Smooth muscle cell (in vitro differentiated cells): Measurements from ENCODE around the gene PLOD2. TPM values are rescaled to one million over a fixed set of nuclear protein-coding genes. Genes with fewer than 3 reads are reported as not detected.

Source experiments
- DNase-seq: peaks from one replicate; lab custom pipeline; 2025; ENCODE audit not compliant: unreplicated experiment; lab: John Stamatoyannopoulos, UW
- H2AFZ ChIP-seq: fragments of 200-600 bp; sonication (generic); 2 replicates; pipeline ENCODE4 v1.6.0; 2016; ENCODE audit warnings: antibody characterized with exemption, low read depth, mild to moderate bottlenecking
- H3F3A ChIP-seq: fragments of 200-600 bp; sonication (generic); 2 replicates; pipeline ENCODE4 v1.6.0; 2017; ENCODE audit warnings: antibody characterized with exemption, low read depth
- H3K27ac ChIP-seq: fragments of 200-600 bp; sonication (generic); 2 replicates; pipeline ENCODE4 v1.5.1; 2016; ENCODE audit warnings: low read depth, mild to moderate bottlenecking
- H3K27me3 ChIP-seq: fragments of 200-600 bp; sonication (generic); 2 replicates; pipeline ENCODE4 v1.6.1; 2016; ENCODE audit warnings: low read depth, mild to moderate bottlenecking
- H3K36me3 ChIP-seq: fragments of 200-600 bp; sonication (generic); 2 replicates; pipeline ENCODE4 v1.5.1; 2016; ENCODE audit warnings: low read depth
- H3K4me1 ChIP-seq: fragments of 200-600 bp; sonication (generic); 2 replicates; pipeline ENCODE4 v1.5.1; 2016; ENCODE audit warnings: low read depth
- H3K4me2 ChIP-seq: fragments of 200-600 bp; sonication (generic); 2 replicates; pipeline ENCODE4 v1.6.0; 2016; ENCODE audit warnings: mild to moderate bottlenecking
- H3K4me3 ChIP-seq: fragments of 200-600 bp; sonication (generic); 2 replicates; pipeline ENCODE4 v1.5.1; 2016; ENCODE audit warnings: mild to moderate bottlenecking
- H3K79me2 ChIP-seq: fragments of 200-600 bp; sonication (generic); 2 replicates; pipeline ENCODE4 v1.6.0; 2016; ENCODE audit warnings: low read depth, mild to moderate bottlenecking
- H3K9ac ChIP-seq: fragments of 200-600 bp; sonication (generic); 2 replicates; pipeline ENCODE4 v1.6.0; 2016; ENCODE audit warnings: low read depth
- H3K9me3 ChIP-seq: fragments of 200-600 bp; sonication (generic); replicated peaks from 2 replicates; pipeline ENCODE4 v1.5.1; 2016; ENCODE audit warnings: low read depth
- H4K20me1 ChIP-seq: fragments of 200-600 bp; sonication (generic); 2 replicates; pipeline ENCODE4 v1.6.0; 2016; ENCODE audit warnings: low read depth
- WGBS: methylation state at CpG from one replicate; pipeline ENCODE4 v1.1.7; 2016; ENCODE audit warnings: low lambda C conversion rate; 5-methylcytosine and 5-hydroxymethylcytosine counted together
- polyA plus RNA-seq: library from polyadenylated mRNA; unstranded; fragments of >200 nt; fragmentation: Nextera tagmentation; extraction: Ambion mirVana; gene quantifications from 2 replicates; pipeline ENCODE4 v1.2.1, GENCODE V29; 2016
- total RNA-seq: library from RNA; depleted of rRNA; stranded (reverse); fragments of >200 nt; gene quantifications from 2 replicates; pipeline ENCODE4 v1.2.3, GENCODE V29; 2014
- TF ChIP-seq, protein P1 (sequence below): fragments of 200-600 bp; sonication (generic); IDR thresholded peaks from 2 replicates; pipeline ENCODE4 v1.5.1; 2017; ENCODE audit warnings: borderline replicate concordance, mild to moderate bottlenecking, antibody characterized with exemption; ENCODE audit not compliant: insufficient read depth, poor library complexity, severe bottlenecking

PLOD2 gene
- total and polyA plus RNA-seq, 2 experiments from 2014 or later, result 372 to 658 TPM

DNA sequence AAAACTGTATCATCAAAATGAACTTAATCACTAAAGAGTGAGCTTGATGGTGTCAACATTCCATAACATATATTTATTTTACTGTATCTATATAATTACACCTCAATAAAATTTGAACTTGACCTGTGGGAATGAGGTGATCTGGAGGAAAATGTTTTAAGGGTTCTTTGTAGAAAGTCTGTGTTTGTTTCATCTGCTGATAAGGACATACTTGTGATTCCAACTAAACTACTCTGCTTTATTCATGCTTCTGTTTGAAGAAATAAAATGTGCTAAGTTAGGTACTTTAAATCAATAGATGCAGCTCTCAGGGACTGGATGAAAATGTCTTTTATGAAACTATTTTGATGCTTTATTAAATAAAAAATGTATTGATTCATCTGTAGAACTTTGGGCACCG, 11.6 kb upstream of the PLOD2 start:
- H3K27me3 ChIP-seq, result no peaks in the 10 kb centered on the region
- peak overlapping the region; percentile 16 for H3K27ac ChIP-seq
- no peak overlapping the region for H3K9ac ChIP-seq
- H3K4me3 ChIP-seq, result no peak overlapping the region
- no peaks in the 10 kb centered on the region for H4K20me1 ChIP-seq
- no peak for DNase-seq
- no peaks in the 10 kb centered on the region for H3K4me1 ChIP-seq
- TF ChIP-seq, protein P1, sequence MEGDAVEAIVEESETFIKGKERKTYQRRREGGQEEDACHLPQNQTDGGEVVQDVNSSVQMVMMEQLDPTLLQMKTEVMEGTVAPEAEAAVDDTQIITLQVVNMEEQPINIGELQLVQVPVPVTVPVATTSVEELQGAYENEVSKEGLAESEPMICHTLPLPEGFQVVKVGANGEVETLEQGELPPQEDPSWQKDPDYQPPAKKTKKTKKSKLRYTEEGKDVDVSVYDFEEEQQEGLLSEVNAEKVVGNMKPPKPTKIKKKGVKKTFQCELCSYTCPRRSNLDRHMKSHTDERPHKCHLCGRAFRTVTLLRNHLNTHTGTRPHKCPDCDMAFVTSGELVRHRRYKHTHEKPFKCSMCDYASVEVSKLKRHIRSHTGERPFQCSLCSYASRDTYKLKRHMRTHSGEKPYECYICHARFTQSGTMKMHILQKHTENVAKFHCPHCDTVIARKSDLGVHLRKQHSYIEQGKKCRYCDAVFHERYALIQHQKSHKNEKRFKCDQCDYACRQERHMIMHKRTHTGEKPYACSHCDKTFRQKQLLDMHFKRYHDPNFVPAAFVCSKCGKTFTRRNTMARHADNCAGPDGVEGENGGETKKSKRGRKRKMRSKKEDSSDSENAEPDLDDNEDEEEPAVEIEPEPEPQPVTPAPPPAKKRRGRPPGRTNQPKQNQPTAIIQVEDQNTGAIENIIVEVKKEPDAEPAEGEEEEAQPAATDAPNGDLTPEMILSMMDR, result no peak
- H3K9me3 ChIP-seq, result no peaks in the 10 kb centered on the region
- no peaks in the 10 kb centered on the region for H3F3A ChIP-seq
- 88% methylated on average over 1 of the region's 1 CpG for WGBS
- H3K79me2 ChIP-seq, result no peaks in the 10 kb centered on the region
- H3K36me3 ChIP-seq, result no peaks in the 10 kb centered on the region
- no peak overlapping the region for H3K4me2 ChIP-seq
- H2AFZ ChIP-seq, result no peak overlapping the region

DNA sequence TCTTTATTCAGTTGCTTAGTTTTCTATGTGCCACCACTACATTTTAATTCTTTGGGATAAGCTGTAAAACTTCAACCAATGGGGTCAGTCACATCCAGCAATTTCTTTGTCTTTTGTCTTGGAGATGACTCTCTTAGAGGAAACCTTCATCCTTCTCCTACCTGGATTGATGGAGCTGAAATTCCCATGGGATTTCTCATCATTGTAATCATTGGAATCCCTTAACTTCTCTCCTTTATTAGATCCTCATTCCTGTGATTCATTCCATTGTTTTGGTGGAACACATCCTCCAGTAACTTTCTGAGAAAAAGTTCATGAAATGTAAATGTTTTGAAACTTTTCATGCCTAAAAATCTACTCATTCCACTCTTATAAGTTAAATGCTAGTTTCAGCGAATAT, 9.6 kb upstream of the PLOD2 start:
- 100% methylated on average over 1 of the region's 1 CpG for WGBS
- TF ChIP-seq, protein P1, result no peak
- Histone ChIP-seq H2AFZ (no peak overlapping the region), H3K4me2 (no peak overlapping the region), H3F3A (peaks cover 12% of the 10 kb centered on the region), H3K36me3 (no peaks in the 10 kb centered on the region), H3K27ac (no peak overlapping the region), H3K9ac (no peak overlapping the region), H3K79me2 (no peaks in the 10 kb centered on the region), H3K4me1 (peaks cover 6% of the 10 kb centered on the region), H3K27me3 (no peaks in the 10 kb centered on the region), H3K9me3 (no peaks in the 10 kb centered on the region), H4K20me1 (no peaks in the 10 kb centered on the region), H3K4me3 (no peak overlapping the region)
- no peak for DNase-seq

DNA sequence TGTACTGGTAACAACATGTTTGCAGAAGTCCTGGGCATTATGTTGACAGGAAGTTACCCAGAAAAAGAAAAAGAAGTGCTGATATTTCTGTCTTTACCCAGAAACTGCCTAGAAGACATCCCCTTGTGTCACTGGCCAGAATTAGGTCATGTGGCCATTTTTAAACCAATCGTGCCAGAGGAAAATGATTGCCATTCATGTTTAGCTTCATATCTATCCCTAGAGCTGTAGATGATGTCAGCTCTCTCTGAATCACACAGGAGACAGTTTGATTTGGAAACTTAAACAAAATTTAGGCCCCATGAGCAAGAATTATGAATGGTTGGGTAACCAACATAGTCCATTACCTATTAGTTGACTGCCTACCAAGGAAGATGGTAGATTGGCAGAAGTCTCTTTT, 8.9 kb upstream of the PLOD2 start:
- no peak overlapping the region for H3K9ac ChIP-seq
- 94% methylated on average over 1 of the region's 1 CpG for WGBS
- peaks cover 6% of the 10 kb centered on the region for H3K4me1 ChIP-seq
- no peaks in the 10 kb centered on the region for H4K20me1 ChIP-seq
- H3K36me3 ChIP-seq, result no peaks in the 10 kb centered on the region
- TF ChIP-seq, protein P1, result no peak
- no peaks in the 10 kb centered on the region for H3K9me3 ChIP-seq
- H3K79me2 ChIP-seq, result no peaks in the 10 kb centered on the region
- no peak overlapping the region for H3K27ac ChIP-seq
- no peak overlapping the region for H3K4me2 ChIP-seq
- peaks cover 13% of the 10 kb centered on the region for H3F3A ChIP-seq
- no peak overlapping the region for H2AFZ ChIP-seq
- no peak for DNase-seq
- H3K4me3 ChIP-seq, result no peak overlapping the region
- H3K27me3 ChIP-seq, result no peaks in the 10 kb centered on the region

DNA sequence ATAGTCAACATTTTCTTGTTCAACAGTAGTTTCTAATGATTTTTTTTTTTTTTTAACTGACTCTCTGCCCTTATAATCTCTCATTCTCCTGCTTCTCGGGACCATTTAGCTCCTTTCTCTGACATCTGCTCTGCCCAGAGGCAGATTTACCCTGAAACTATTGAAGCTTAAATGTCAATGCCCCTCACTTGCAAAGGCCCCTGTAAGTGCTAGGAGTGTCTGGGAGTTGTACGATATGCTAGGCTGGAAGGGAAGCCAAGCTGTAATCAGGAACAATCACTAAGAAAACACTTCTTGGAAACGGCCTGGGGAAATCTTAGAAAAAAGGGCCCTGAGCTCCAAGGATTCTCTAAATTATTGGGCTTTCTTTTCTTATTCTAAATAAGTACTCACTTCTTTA, 5.8 kb upstream of the PLOD2 start:
- Histone ChIP-seq H3K9me3 (no peaks in the 10 kb centered on the region), H3K36me3 (no peaks in the 10 kb centered on the region), H2AFZ (peak overlapping the region; percentile 20), H3K4me3 (no peak overlapping the region), H3K9ac (peak overlapping the region; percentile 72), H3K27me3 (no peaks in the 10 kb centered on the region), H4K20me1 (no peaks in the 10 kb centered on the region), H3K27ac (peak overlapping the region; percentile 96), H3K4me1 (peaks cover 6% of the 10 kb centered on the region), H3K79me2 (peaks cover 12% of the 10 kb centered on the region), H3F3A (peaks cover 23% of the 10 kb centered on the region), H3K4me2 (peak overlapping the region; percentile 75)
- no peak for DNase-seq
- TF ChIP-seq, protein P1, result no peak
- WGBS, result 4% methylated on average over 3 of the region's 3 CpGs
